DND-41 (cell line): ENCODE data around the gene CXCR2.

Experiments
- ATAC-seq: fragments of 200-7000 bp; cut with Tn5 transposase; 3 replicates; pipeline ENCODE4 v1.9.1; 2021; ENCODE audit warnings: low read depth; ENCODE audit not compliant: insufficient read depth
- DNase-seq: peaks from one replicate; pipeline ENCODE4 v3.0.0-alpha.2; 2020
- H2AFZ ChIP-seq: 2 replicates; pipeline ENCODE4 v1.6.0; 2012; ENCODE audit warnings: low read depth, low read length
- H3K27ac ChIP-seq: 2 replicates; pipeline ENCODE4 v1.5.1; 2012; ENCODE audit warnings: low read length, inconsistent platforms
- H3K27me3 ChIP-seq: fragments of 200-600 bp; sonication (generic); 2 replicates; pipeline ENCODE4 v1.6.0; 2012; ENCODE audit warnings: low read length, mild to moderate bottlenecking, inconsistent platforms; ENCODE audit not compliant: insufficient read depth, poor library complexity
- H3K36me3 ChIP-seq: 2 replicates; pipeline ENCODE4 v1.5.1; 2012; ENCODE audit warnings: low read length, inconsistent platforms; ENCODE audit not compliant: insufficient read depth
- H3K4me1 ChIP-seq: 2 replicates; pipeline ENCODE4 v1.5.1; 2012; ENCODE audit warnings: mild to moderate bottlenecking, low read length; ENCODE audit not compliant: insufficient read depth
- H3K4me2 ChIP-seq: 2 replicates; pipeline ENCODE4 v1.6.0; 2012; ENCODE audit warnings: mild to moderate bottlenecking, moderate library complexity, low read length, inconsistent platforms; ENCODE audit not compliant: insufficient read depth
- H3K4me3 ChIP-seq, 2 experiments: fragments of 200-600 bp in 1 of 2; shearing (Covaris generic) in 1 of 2; 2 replicates each; pipeline ENCODE4 v1.5.1; 2012 to 2016; ENCODE audit warnings: inconsistent platforms in 2 of 2, low read length in 2 of 2, mild to moderate bottlenecking in 2 of 2, low read depth in 1 of 2, moderate library complexity in 1 of 2
- H3K79me2 ChIP-seq: 2 replicates; pipeline ENCODE4 v1.6.0; 2012; ENCODE audit warnings: low read length, inconsistent platforms; ENCODE audit not compliant: insufficient read depth
- H3K9ac ChIP-seq: 2 replicates; pipeline ENCODE4 v1.6.0; 2012; ENCODE audit warnings: low read depth, mild to moderate bottlenecking, inconsistent platforms, low read length, moderate library complexity
- H3K9me3 ChIP-seq: 2 replicates; pipeline ENCODE4 v1.5.1; 2012; ENCODE audit warnings: low read length, moderate library complexity, mild to moderate bottlenecking, inconsistent platforms; ENCODE audit not compliant: insufficient read depth, severe bottlenecking
- H4K20me1 ChIP-seq: 2 replicates; pipeline ENCODE4 v1.6.0; 2012; ENCODE audit warnings: low read length; ENCODE audit not compliant: insufficient read depth
- CTCF ChIP-seq: IDR thresholded peaks from 2 replicates; pipeline ENCODE4 v1.5.1; 2012; ENCODE audit warnings: borderline replicate concordance, low read length, moderate library complexity, mild to moderate bottlenecking; ENCODE audit not compliant: poor library complexity, severe bottlenecking; ENCODE audit errors: extremely low read depth
- EZH2 ChIP-seq: IDR thresholded peaks from 3 replicates; pipeline ENCODE4 v1.6.1; 2012; ENCODE audit warnings: borderline replicate concordance, low read depth, mild to moderate bottlenecking, moderate library complexity, low read length, inconsistent platforms; ENCODE audit not compliant: severe bottlenecking

Gene CXCR2

GRCh38 chr2:218162814-218163213, 37.0 kb downstream of the CXCR2 start:
- Histone ChIP-seq H4K20me1 (no peaks in the 10 kb centered on the region), H3K4me1 (no peaks in the 10 kb centered on the region), H3K9ac (no peak overlapping the region), H3K9me3 (no peaks in the 10 kb centered on the region), H3K79me2 (no peaks in the 10 kb centered on the region), H2AFZ (no peak overlapping the region), H3K36me3 (no peaks in the 10 kb centered on the region), H3K27me3 (peaks cover 23% of the 10 kb centered on the region), H3K27ac (no peak overlapping the region), H3K4me2 (no peak overlapping the region), H3K4me3 (no peak overlapping the region)
- ATAC-seq (no peak), DNase-seq (no peak)
- TF ChIP-seq CTCF (no peak), EZH2 (no peak)

GRCh38 chr2:218166791-218167190, 41.0 kb downstream of the CXCR2 start, which contains the start of gene CXCR1:
Gene CXCR1 (minus strand): TSS chr2:218166962. CDS start chr2:218165211, 1,751 bp downstream.
- Histone ChIP-seq H2AFZ (no peak within 1 kb of the TSS), H3K4me3 (no peak within 1 kb of the TSS), H3K27me3 (peaks cover 32% of the 10 kb centered on the region), H4K20me1 (no peaks in the 10 kb centered on the region), H3K36me3 (no peaks in the 10 kb centered on the region), H3K27ac (no peak within 1 kb of the TSS), H3K4me1 (no peaks in the 10 kb centered on the region), H3K79me2 (no peaks in the 10 kb centered on the region), H3K4me2 (no peak within 1 kb of the TSS), H3K9me3 (no peaks in the 10 kb centered on the region), H3K9ac (no peak within 1 kb of the TSS)
- DNase-seq: peak; percentile 31
- ATAC-seq: peak; percentile 83
- peak; percentile 14 for TF ChIP-seq CTCF
- no peak for TF ChIP-seq EZH2

- Histone ChIP-seq H3K36me3 (no peaks in the 10 kb centered on the region), H3K27me3 (peaks cover 26% of the 10 kb centered on the region), H3K4me2 (no peak overlapping the region), H3K27ac (no peak overlapping the region), H3K4me3 (no peak overlapping the region), H3K4me1 (no peaks in the 10 kb centered on the region), H3K9ac (no peak overlapping the region), H3K9me3 (no peaks in the 10 kb centered on the region), H3K79me2 (no peaks in the 10 kb centered on the region), H4K20me1 (no peaks in the 10 kb centered on the region), H2AFZ (no peak overlapping the region)
- ATAC-seq: no peak
- DNase-seq: no peak
- no peak for TF ChIP-seq EZH2
Measured at GRCh38 chr2:218168016-218168415, 42.2 kb downstream of the CXCR2 start.

- H3K27me3 ChIP-seq: peaks cover 26% of the 10 kb centered on the region
- ATAC-seq (peak; percentile 88), DNase-seq (peak; percentile 72)
- H3K4me3 ChIP-seq: no peak overlapping the region
- no peaks in the 10 kb centered on the region for H3K4me1 ChIP-seq
- no peaks in the 10 kb centered on the region for H3K79me2 ChIP-seq
- no peaks in the 10 kb centered on the region for H4K20me1 ChIP-seq
- H3K9me3 ChIP-seq: no peaks in the 10 kb centered on the region
- H3K27ac ChIP-seq: no peak overlapping the region
- H3K36me3 ChIP-seq: no peaks in the 10 kb centered on the region
- H3K4me2 ChIP-seq: no peak overlapping the region
- no peak overlapping the region for H2AFZ ChIP-seq
- no peak overlapping the region for H3K9ac ChIP-seq
- TF ChIP-seq EZH2 (no peak), CTCF (peak; percentile 80)
Measured at GRCh38 chr2:218168635-218169462, 43.0 kb downstream of the CXCR2 start.
